Daoy (cell line): ENCODE measurements around the gene CES4A. TPM values are rescaled to one million over a fixed set of nuclear protein-coding genes. Genes with fewer than 3 reads are reported as not detected.
A peak's percentile ranks its signal among the peaks of the same experiment; 100 is the strongest.

Experiments used
- DNase-seq: peaks from one replicate; pipeline ENCODE4 v3.0.0-alpha.2; 2015; ENCODE audit warnings: low read depth
- total RNA-seq: library from RNA; depleted of rRNA; stranded (reverse); fragments of >200 nt; shearing (Covaris generic); gene quantifications from 2 replicates; pipeline ENCODE4 v1.2.3, GENCODE V29; 2014; rRNA removed

Gene CES4A
- total RNA-seq, 1 experiment from 2014 or later: not detected

DNA sequence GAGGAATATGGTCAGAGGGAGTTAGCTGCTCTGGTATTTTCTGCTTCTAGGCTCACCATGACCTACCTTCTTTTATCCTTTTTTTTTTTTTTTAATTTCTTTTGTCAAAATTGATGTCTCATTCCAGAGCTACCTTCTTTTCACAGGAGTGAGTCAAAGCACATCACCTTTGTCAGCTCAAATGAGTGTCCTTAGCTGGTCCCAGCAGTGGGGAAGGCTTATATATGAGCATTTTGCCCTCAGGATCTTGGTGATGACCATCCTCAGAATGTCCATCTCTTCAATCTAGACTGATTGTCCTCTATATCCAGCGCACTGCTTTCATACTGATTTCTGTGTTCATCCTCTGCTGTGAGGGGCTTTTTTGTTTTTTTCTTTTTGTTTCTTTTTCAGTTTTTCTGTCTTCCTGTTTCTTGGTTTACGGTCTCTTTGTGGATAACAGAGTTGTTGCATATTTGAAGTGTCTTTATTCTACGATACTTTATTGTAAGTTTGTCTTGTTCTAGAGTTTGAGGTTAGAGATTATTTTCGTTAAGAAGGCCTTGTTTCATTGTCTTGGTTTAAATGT lies 65.5 kb downstream of the CES4A start:
- no peak for DNase-seq

DNA sequence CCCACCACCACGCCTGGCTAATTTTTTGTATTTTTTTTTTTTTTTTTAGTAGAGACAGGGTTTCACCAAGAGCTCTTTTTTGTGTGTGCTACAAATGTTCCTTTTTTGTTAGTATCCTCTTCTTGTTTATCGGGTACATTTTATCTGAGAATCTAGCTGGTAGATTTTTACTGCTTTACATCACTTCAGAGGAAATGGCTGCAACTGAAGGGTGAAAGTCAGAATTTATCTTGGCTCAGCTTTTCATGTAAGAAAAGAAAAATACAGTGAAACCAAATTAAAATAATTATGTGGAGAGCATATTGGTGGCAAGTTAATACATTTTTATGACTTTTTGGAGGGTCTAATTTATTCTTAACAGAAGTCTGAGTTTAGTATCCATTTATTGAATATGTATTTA lies 66.5 kb downstream of the CES4A start:
- no peak for DNase-seq

DNA sequence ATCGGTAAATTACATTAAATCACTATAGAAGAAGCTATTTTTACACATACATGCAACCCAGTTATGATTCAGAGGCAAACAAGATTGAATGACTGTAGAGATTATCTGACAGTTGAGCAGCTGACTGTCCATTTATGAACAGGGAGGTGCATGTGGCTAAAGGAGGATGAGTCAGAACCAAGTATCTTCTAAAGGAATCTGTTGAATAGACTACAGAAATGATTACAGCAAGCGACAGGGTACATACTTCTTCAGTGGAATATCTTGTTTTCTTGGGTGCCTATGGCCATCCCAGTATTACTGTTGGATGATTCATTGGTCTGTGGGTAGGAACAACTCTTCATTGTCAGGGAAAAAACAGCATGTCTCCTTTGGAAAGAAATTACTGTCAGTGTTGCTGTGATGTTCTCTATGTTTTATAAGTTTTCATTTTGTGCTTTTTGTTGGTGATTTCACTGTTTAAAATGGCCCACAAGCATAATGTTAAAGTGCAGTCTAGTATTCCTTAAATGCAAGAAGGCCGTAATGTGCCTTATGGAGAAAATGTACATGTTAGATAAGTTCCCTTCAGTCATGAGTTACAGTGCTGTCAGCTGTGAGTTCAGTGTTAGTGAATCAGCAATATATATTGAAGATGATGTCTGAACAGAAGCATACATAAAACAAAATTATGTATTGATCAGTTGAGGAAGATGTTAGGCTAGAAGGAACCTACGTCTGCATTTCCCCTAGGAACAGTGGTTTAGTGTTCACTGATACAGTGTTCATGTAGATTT lies 67.5 kb downstream of the CES4A start:
- peak; percentile 69 for DNase-seq

Other genes with a start within 250 kb of the CES4A start
- 81.7 and 97.8 TPM in 2 replicates for gene DYNC1LI2, start 237.0 kb upstream of the CES4A start, total RNA-seq
- 0.46 TPM in 1 of 2 replicates, not detected in the other for gene TERB1, start 187.0 kb upstream of the CES4A start, total RNA-seq
- gene NAE1, start 157.6 kb upstream of the CES4A start, total RNA-seq: 138 and 148 TPM in 2 replicates
- gene CA7, start 144.2 kb upstream of the CES4A start, total RNA-seq: not detected in 2 replicates
- gene PDP2, start 108.1 kb upstream of the CES4A start, total RNA-seq: 2.7 and 5.7 TPM in 2 replicates
- gene CDH16, start 69.7 kb upstream of the CES4A start, total RNA-seq: not detected in 2 replicates
- gene RRAD, start 63.1 kb upstream of the CES4A start, total RNA-seq: 24.3 and 27.7 TPM in 2 replicates
- gene CIAO2B, start 54.2 kb upstream of the CES4A start, total RNA-seq: 127 and 129 TPM in 2 replicates
- 10.3 and 12.0 TPM in 2 replicates for gene CES2, start 53.1 kb upstream of the CES4A start, total RNA-seq
- 0.29 TPM in 1 of 2 replicates, not detected in the other for gene CES3, start 27.3 kb upstream of the CES4A start, total RNA-seq
- 94.9 and 115 TPM in 2 replicates for gene CBFB, start 40.6 kb downstream of the CES4A start, total RNA-seq
- gene PHAF1, start 121.4 kb downstream of the CES4A start, total RNA-seq: 12.5 and 26.3 TPM in 2 replicates
- 5.5 and 9.8 TPM in 2 replicates for gene B3GNT9, start 162.4 kb downstream of the CES4A start, total RNA-seq
- 16.7 and 20.5 TPM in 2 replicates for gene TRADD, start 171.3 kb downstream of the CES4A start, total RNA-seq
- gene FBXL8, start 171.4 kb downstream of the CES4A start, total RNA-seq: 3.8 and 6.2 TPM in 2 replicates
- 1.2 and 2.8 TPM in 2 replicates for gene HSF4, start 176.2 kb downstream of the CES4A start, total RNA-seq
- gene NOL3, start 181.9 kb downstream of the CES4A start, total RNA-seq: 9.5 and 14.7 TPM in 2 replicates
- 4.6 and 7.0 TPM in 2 replicates for gene MATCAP1, start 195.4 kb downstream of the CES4A start, total RNA-seq
- gene EXOC3L1, start 201.5 kb downstream of the CES4A start, total RNA-seq: 0.63 and 0.74 TPM in 2 replicates
- gene E2F4, start 203.6 kb downstream of the CES4A start, total RNA-seq: 109 and 111 TPM in 2 replicates
- 0.97 and 1.8 TPM in 2 replicates for gene ELMO3, start 210.5 kb downstream of the CES4A start, total RNA-seq
- gene TMEM208, start 238.5 kb downstream of the CES4A start, total RNA-seq: 30.0 and 54.8 TPM in 2 replicates